ENCODE results near the gene BTF3. TPM values are rescaled to one million over a fixed set of nuclear protein-coding genes. Genes with fewer than 3 reads are reported as not detected.

Gene BTF3
- total and polyA plus RNA-seq, 2 of the 8 experiments (the other 6 are each of a cell fraction or from before 2014, with no cell fraction given) = 396 to 754 TPM

DNA sequence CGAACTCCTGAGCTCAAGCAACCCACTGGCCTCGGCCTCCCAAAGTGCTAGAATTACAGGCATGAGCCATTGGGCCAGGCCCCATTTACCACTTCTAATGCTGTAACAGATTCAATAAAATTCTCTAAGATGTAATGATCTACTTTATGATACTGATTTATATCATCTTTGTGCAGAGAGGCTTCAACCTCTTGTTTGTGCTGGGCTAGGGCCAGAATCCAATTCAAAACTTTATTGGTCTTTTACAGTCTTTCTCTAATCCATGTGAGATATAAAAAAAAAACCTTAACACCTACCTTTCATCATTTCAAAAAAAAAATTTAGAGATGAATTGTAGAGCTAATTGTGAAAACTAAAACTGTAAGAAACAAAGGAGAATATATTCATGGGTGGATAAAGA lies 8.2 kb upstream of the BTF3 start:
- Histone ChIP-seq H4K20me1 (replicated peaks in 1 of 2; ENCODE audit: control insufficient read depth in 1 of 2, insufficient read depth in 2 of 2, low read length in 2 of 2) (no peaks in the 10 kb centered on the region), H3K4ac (replicated peaks; ENCODE audit: insufficient read length, low read depth, low read length) (no peak overlapping the region), H3K23me2 (ENCODE audit: low read depth, low read length) (peaks cover 2% of the 10 kb centered on the region; the same call in 1 of the 2 replicates), H3K4me3 (ENCODE audit: extremely low read depth in 1 of 4, insufficient read depth in 2 of 4, low read depth in 3 of 4, low read length in 4 of 4) (no peak overlapping the region), H2AK5ac (ENCODE audit: low read depth, low read length) (no peak overlapping the region), H4K5ac (ENCODE audit: insufficient read length, low read depth, low read length) (no peak overlapping the region), H3K14ac (ENCODE audit: insufficient read length) (no peak overlapping the region), H3K4me2 (ENCODE audit: insufficient read depth in 1 of 2, low read depth in 2 of 2, low read length in 2 of 2) (no peak overlapping the region), H2BK5ac (ENCODE audit: low read depth, low read length) (peak overlapping the region; percentile 37; the same call in 1 of the 2 replicates), H3K56ac (replicated peaks; ENCODE audit: insufficient read length, low read depth, low read length) (no peak overlapping the region), H2BK12ac (ENCODE audit: low read depth, low read length) (0 out of 2 replicates have a peak overlapping the region, but pooled peaks have one; percentile 71), H3K27me3 (replicated peaks in 1 of 4; ENCODE audit: control insufficient read depth in 3 of 4, extremely low read depth in 1 of 4, insufficient read depth in 3 of 4, low read length in 3 of 4) (no peaks in the 10 kb centered on the region), H2BK15ac (ENCODE audit: low read length) (no peak overlapping the region), H4K91ac (replicated peaks; ENCODE audit: insufficient read length, low read length) (no peak overlapping the region), H3K18ac (ENCODE audit: extremely low read depth, low read length) (no peak overlapping the region; the same call in 1 of the 2 replicates), H3K9ac (replicated peaks in 1 of 4; ENCODE audit: extremely low read depth in 1 of 4, low read depth in 3 of 4, low read length in 3 of 4) (no peak overlapping the region), H3K36me3 (ENCODE audit: control insufficient read depth in 2 of 4, insufficient read depth in 4 of 4, low read length in 3 of 4) (no peaks in the 10 kb centered on the region), H3K27ac (ENCODE audit: low read depth, low read length) (no peak overlapping the region), H2BK120ac (replicated peaks; ENCODE audit: low read depth, low read length) (no peak overlapping the region), H3K79me1 (ENCODE audit: low read depth, low read length) (no peaks in the 10 kb centered on the region), H3K4me1 (replicated peaks in 1 of 4; ENCODE audit: control insufficient read depth in 3 of 4, insufficient read depth in 4 of 4, low read length in 3 of 4) (peaks cover 11 to 19% (median 16%) of the 10 kb centered on the region in 4 experiments), H3K23ac (ENCODE audit: insufficient read length) (no peak overlapping the region), H3K79me2 (ENCODE audit: control insufficient read depth in 1 of 2, insufficient read depth in 2 of 2, low read length in 2 of 2) (no peaks in the 10 kb centered on the region), H2AFZ (ENCODE audit: low read length) (no peak overlapping the region), H4K8ac (ENCODE audit: extremely low read depth, insufficient read depth, low read length) (no peak overlapping the region), H2BK20ac (ENCODE audit: low read length) (no peak overlapping the region), H3K9me3 (ENCODE audit: insufficient read depth in 2 of 2, low read depth in 1 of 2, low read length in 1 of 2) (no peaks in the 10 kb centered on the region)
- DNase-seq (ENCODE audit: low read depth in 1 of 2, low spot score in 2 of 2) (no peak), FAIRE-seq (no peak)
- CTCF ChIA-PET (ENCODE audit: partially characterized antibody) = interaction anchor here (2.0 to 5.3 kb wide), 2 partner anchors 29 to 36 kb away, joined by 11 to 38 read pairs; no protein-coding TSS in a partner anchor
- WGBS, 2 experiments (ENCODE audit: extremely low coverage in 1 of 2, insufficient coverage in 1 of 2, insufficient read length in 1 of 2, insufficient replicate concordance in 2 of 2, low coverage in 1 of 2, low lambda C conversion rate in 2 of 2, missing lambda C conversion rate in 1 of 2) = 94% methylated on average over 2 of the region's 2 CpGs; no CpG with 5 or more reads in 1 of the 2 experiments
- TF ChIP-seq KDM4A (IDR thresholded peaks at IDR 0.05; ENCODE audit: low read depth, low read length, severe bottlenecking) = no peak
- no peak for TF ChIP-seq SRF (IDR thresholded peaks at IDR 0.05; ENCODE audit: low read depth, low read length)
- TF ChIP-seq EZH2 (IDR thresholded peaks at IDR 0.05; ENCODE audit: low read depth, low read length, severe bottlenecking) = no peak
- TF ChIP-seq SIX5 (IDR thresholded peaks at IDR 0.05; ENCODE audit: low read depth, low read length) = no peak
- no peak for TF ChIP-seq SP4 (IDR thresholded peaks at IDR 0.05; ENCODE audit: low read length)
- TF ChIP-seq CHD1 (IDR thresholded peaks at IDR 0.05; ENCODE audit: low read depth, low read length) = no peak
- no peak for TF ChIP-seq RNF2 (IDR thresholded peaks at IDR 0.05; ENCODE audit: borderline replicate concordance, low read depth, low read length, missing control alignments, poor library complexity, severe bottlenecking)
- no peak for TF ChIP-seq KDM5A (IDR thresholded peaks at IDR 0.05; ENCODE audit: low read length)
- no peak for TF ChIP-seq TBP (IDR thresholded peaks at IDR 0.05; ENCODE audit: low read depth, low read length)
- TF ChIP-seq KDM1A (IDR thresholded peaks at IDR 0.05; ENCODE audit: borderline replicate concordance, low read length) = no peak
- no peak for TF ChIP-seq GABPA (IDR thresholded peaks at IDR 0.05; ENCODE audit: borderline replicate concordance, insufficient read depth, low read length)
- TF ChIP-seq TAF1 (IDR thresholded peaks at IDR 0.05; ENCODE audit: low read depth, low read length) = no peak
- no peak for TF ChIP-seq YY1 (IDR thresholded peaks at IDR 0.05; ENCODE audit: low read depth, low read length)
- no peak for TF ChIP-seq JUN (IDR thresholded peaks at IDR 0.05; ENCODE audit: low read depth, low read length)
- TF ChIP-seq POU5F1 (IDR thresholded peaks at IDR 0.05; ENCODE audit: low read depth, low read length) = no peak
- POLR2A ChIA-PET (ENCODE audit: partially characterized antibody) = interaction anchor here (1.5 to 9.3 kb wide), 2 partner anchors 8 to 18 kb away, joined by 3 to 170 read pairs; partner anchors contain the start of gene BTF3
